HEK293 (cell line): ENCODE results near the gene FMNL3.

Source experiments
- CTCF ChIP-seq: fragments of 450-650 bp; formaldehyde crosslinking; IDR thresholded peaks from 2 replicates; pipeline ENCODE4 v1.5.1; 2016; ENCODE audit warnings: missing biosample characterization, missing genetic modification characterization
- PBX3 ChIP-seq: sonication (generic); formaldehyde crosslinking; IDR thresholded peaks from 2 replicates; pipeline ENCODE4 v1.8.1; 2022; ENCODE audit warnings: mild to moderate bottlenecking, moderate library complexity, missing genetic modification reagents
- REST ChIP-seq: fragments of 450-650 bp; formaldehyde crosslinking; IDR thresholded peaks from 2 replicates; pipeline ENCODE4 v1.5.1; 2016; ENCODE audit warnings: missing biosample characterization, missing genetic modification characterization
- ZFHX2 ChIP-seq: fragments of 450-650 bp; formaldehyde crosslinking; conservative IDR thresholded peaks from 2 replicates; pipeline ENCODE4 v1.5.1; 2016; ENCODE audit warnings: missing biosample characterization, missing genetic modification characterization
- ZNF292 ChIP-seq: fragments of 450-650 bp; formaldehyde crosslinking; IDR thresholded peaks from 2 replicates; pipeline ENCODE4 v1.5.1; 2016; ENCODE audit warnings: low read depth, missing biosample characterization, missing genetic modification characterization, borderline replicate concordance
- ZNF394 ChIP-seq: fragments of 450-650 bp; formaldehyde crosslinking; IDR thresholded peaks from 2 replicates; pipeline ENCODE4 v1.5.1; 2016; ENCODE audit warnings: missing biosample characterization, missing genetic modification characterization, mild to moderate bottlenecking, moderate library complexity, borderline replicate concordance
- ZNF398 ChIP-seq: fragments of 450-650 bp; formaldehyde crosslinking; IDR thresholded peaks from 2 replicates; pipeline ENCODE4 v1.5.1; 2017; ENCODE audit warnings: missing biosample characterization, missing genetic modification characterization
- ZNF777 ChIP-seq: fragments of 450-650 bp; formaldehyde crosslinking; IDR thresholded peaks from 2 replicates; pipeline ENCODE4 v1.5.1; 2017; ENCODE audit warnings: missing biosample characterization, missing genetic modification characterization, borderline replicate concordance

GRCh38 chr12:49674318-49674981 is 32.8 kb downstream of the FMNL3 start:
- TF ChIP-seq ZNF777 (tag by site-specific recombination): no peak
- TF ChIP-seq REST: no peak
- no peak for TF ChIP-seq CTCF (tag by site-specific recombination)
- no peak for TF ChIP-seq ZNF398
- TF ChIP-seq PBX3: no peak
- no peak for TF ChIP-seq ZNF394
- TF ChIP-seq ZFHX2: no peak
- TF ChIP-seq ZNF292: no peak
